Testis (tissue), 2 donors: Measurements from ENCODE around the gene MMP20.

Source experiments
- POLR2A ChIP-seq: fragments of 450-650 bp; IDR thresholded peaks from one replicate; pipeline ENCODE4 v1.6.1; 2017; ENCODE audit warnings: antibody characterized with exemption, mild to moderate bottlenecking, moderate library complexity
- TF ChIP-seq, protein P1 (sequence below), 3 experiments: fragments of 450-650 bp in 2 of 3; fragments of 200-600 bp in 1 of 3; sonication (generic) in 1 of 3; IDR thresholded peaks; one replicate each; pipeline ENCODE4 v1.5.1; 2016 to 2019; ENCODE audit warnings: antibody characterized with exemption in 3 of 3, mild to moderate bottlenecking in 2 of 3, moderate library complexity in 1 of 3

DNA sequence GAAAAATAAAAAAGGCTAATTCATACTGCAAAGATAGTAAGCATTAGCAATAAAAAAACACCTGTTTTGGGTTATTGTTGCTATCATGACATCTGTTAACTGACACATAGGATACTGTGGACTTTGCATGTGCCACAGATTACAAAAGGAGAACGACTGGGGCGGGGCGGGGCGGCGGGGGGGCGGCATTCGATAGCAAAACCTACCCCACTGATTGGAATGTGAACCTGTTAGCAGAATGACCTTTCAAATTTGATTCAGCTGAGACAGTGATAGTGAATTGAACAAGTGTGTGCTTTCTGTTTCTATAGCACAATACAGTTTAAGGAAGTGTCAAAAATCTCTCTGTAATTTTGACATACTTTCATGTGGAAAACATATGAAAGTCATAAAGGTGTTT lies 14.9 kb downstream of the MMP20 start:
- TF ChIP-seq, protein P1, sequence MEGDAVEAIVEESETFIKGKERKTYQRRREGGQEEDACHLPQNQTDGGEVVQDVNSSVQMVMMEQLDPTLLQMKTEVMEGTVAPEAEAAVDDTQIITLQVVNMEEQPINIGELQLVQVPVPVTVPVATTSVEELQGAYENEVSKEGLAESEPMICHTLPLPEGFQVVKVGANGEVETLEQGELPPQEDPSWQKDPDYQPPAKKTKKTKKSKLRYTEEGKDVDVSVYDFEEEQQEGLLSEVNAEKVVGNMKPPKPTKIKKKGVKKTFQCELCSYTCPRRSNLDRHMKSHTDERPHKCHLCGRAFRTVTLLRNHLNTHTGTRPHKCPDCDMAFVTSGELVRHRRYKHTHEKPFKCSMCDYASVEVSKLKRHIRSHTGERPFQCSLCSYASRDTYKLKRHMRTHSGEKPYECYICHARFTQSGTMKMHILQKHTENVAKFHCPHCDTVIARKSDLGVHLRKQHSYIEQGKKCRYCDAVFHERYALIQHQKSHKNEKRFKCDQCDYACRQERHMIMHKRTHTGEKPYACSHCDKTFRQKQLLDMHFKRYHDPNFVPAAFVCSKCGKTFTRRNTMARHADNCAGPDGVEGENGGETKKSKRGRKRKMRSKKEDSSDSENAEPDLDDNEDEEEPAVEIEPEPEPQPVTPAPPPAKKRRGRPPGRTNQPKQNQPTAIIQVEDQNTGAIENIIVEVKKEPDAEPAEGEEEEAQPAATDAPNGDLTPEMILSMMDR (IDR thresholded peaks at IDR 0.05) = no peak
- no peak for TF ChIP-seq POLR2A
